Heart right ventricle (tissue), 16 donors: ENCODE data around the gene ZNF521. TPM values are rescaled to one million over a fixed set of nuclear protein-coding genes. Genes with fewer than 3 reads are reported as not detected.
A peak's percentile ranks its signal among the peaks of the same experiment; 100 is the strongest.

Experiments used
- ATAC-seq, 8 donors: fragments of 200-7000 bp; cut with Tn5 transposase; one replicate each; pipeline ENCODE4 v1.9.1; 2020; ENCODE audit warnings: mild to moderate bottlenecking in 8 of 8, moderate library complexity in 8 of 8, moderate number of reproducible peaks in 1 of 8
- DNase-seq, 2 donors: peaks; one replicate each; pipeline ENCODE4 v3.0.0-alpha.2; 2020
- H3K27ac ChIP-seq, 10 donors: fragments of 200-600 bp; sonication (generic) in 2 of 10; one replicate each; pipeline versions ENCODE4 v1.5.0 to v1.8.0; 2020 to 2022; ENCODE audit warnings: mild to moderate bottlenecking in 3 of 10
- H3K27me3 ChIP-seq, 7 donors: fragments of 200-600 bp; one replicate each; pipeline ENCODE4 v1.8.0; 2021 to 2022; ENCODE audit warnings: mild to moderate bottlenecking in 2 of 7
- H3K36me3 ChIP-seq, 9 donors: fragments of 200-600 bp; sonication (generic) in 1 of 9; one replicate each; pipeline versions ENCODE4 v1.5.0 to v1.8.0; 2020 to 2022; ENCODE audit warnings: mild to moderate bottlenecking in 2 of 9
- H3K4me1 ChIP-seq, 9 donors: fragments of 200-600 bp; sonication (generic) in 1 of 9; one replicate each; pipeline versions ENCODE4 v1.5.0 to v1.8.0; 2020 to 2022; ENCODE audit warnings: mild to moderate bottlenecking in 4 of 9
- H3K4me3 ChIP-seq, 10 donors: fragments of 200-600 bp; sonication (generic) in 2 of 10; one replicate each; pipeline versions ENCODE4 v1.5.0 to v1.8.0; 2020 to 2022; ENCODE audit warnings: mild to moderate bottlenecking in 7 of 10, moderate library complexity in 2 of 10
- H3K9me3 ChIP-seq, 11 donors: fragments of 200-600 bp in 10 of 11; sonication (generic) in 2 of 11; one replicate each; pipeline versions ENCODE4 v1.5.0 to v1.8.0; 2013 to 2022; ENCODE audit warnings: mild to moderate bottlenecking in 2 of 11, control low read depth in 1 of 11, moderate library complexity in 1 of 11
- WGBS, 2 donors: extraction: QIAGEN DNeasy Blood & Tissue Kit; methylation state at CpG; one replicate each; pipeline ENCODE4 v1.1.7; 2013; ENCODE audit warnings: inconsistent platforms in 1 of 2; 5-methylcytosine and 5-hydroxymethylcytosine counted together
- intact Hi-C, 10 donors: fragments of 100-400 bp; cut with DNase I; formaldehyde crosslinking; loops; one replicate each; pipeline versions ENCODE4 v1.11.1 to v1.14.2; 2022
- polyA plus RNA-seq, 2 donors: library from polyadenylated mRNA; stranded (reverse); fragments of 200-250 nt; gene quantifications; one replicate each; pipeline ENCODE4 v1.2.3, GENCODE V29; 2013
- total RNA-seq, 10 donors: library from RNA; stranded (reverse); fragmentation: NEBNext Ultra II Directional in 3 of 10; extraction: Animal tissue kit (Norgen Biotek cat#: 25700) in 3 of 10; gene quantifications; one replicate each; pipeline versions ENCODE4 v1.2.1 to v1.2.4, GENCODE V29; 2021 to 2023
- TF ChIP-seq, protein P1 (sequence below), 9 donors: fragments of 200-600 bp; sonication (generic) in 2 of 9; IDR thresholded peaks; one replicate each; pipeline versions ENCODE4 v1.5.0 to v1.8.0; 2021 to 2022; ENCODE audit warnings: antibody characterized with exemption in 9 of 9, mild to moderate bottlenecking in 5 of 9, moderate library complexity in 1 of 9
- donor health status: Arrhythmogenic right ventricular cardiomyopathy.
- donor health status: ischemic (EF 13 %, LVEDD 7.1; RV severe dilation, severe dysfunction).
- donor health status: healthy with polysubstance abuse.
- donor health status: DM: no; HTN: yes; CAD: no.
- donor health status: DM: no; HTN: no; CAD: no.
- donor health status: ischemic (EF 25% LVEDD 6.9; RV normal size, moderate dysfunction).
- donor health status: ischemic (EF 25% LVEDD 5.7; RV mildly dilated, moderate dysfunction).
- donor health status: healthy.
- donor health status: DM: yes; HTN: yes; CAD: no.
- donor health status: Ischemic cardiomyopathy.
- donor health status: ischemic (EF 35%, LVEDD 5.7; RV mildly dilated, moderate dysfunction).
- donor health status: nonischemic (EF 11% LVEDD 7.7; RV severe dilation, severe dysfunction).
- donor health status: DM: yes; HTN: yes; CAD: no.
- donor health status: PGD.
- donor health status: ischemic (EF 29% LVEDD 5.4; RV normal size, mild dysfunction).
- donor health status: nonischemic (EF 23%, LVEDD 6.1; RV moderate dilation, normal function).

ZNF521 gene
- total and polyA plus RNA-seq, 12 donors = 3.3 to 26.4 (median 15.5) TPM

GRCh38 chr18:25349926-25350487, 2.0 kb downstream of the ZNF521 start:
- intact Hi-C loops = loop anchor here in 7 of 10 donors (2.0 to 10.0 kb wide), 22 partner anchors 38 to 955 kb away; partner anchors contain the start of gene OSBPL1A (in 1 of the 7)
- H3K27ac ChIP-seq = peak overlapping the region; percentile 91 to 97 (median 94)
- peak overlapping the region; percentile 68 to 91 (median 79) for H3K4me3 ChIP-seq
- TF ChIP-seq, protein P1, sequence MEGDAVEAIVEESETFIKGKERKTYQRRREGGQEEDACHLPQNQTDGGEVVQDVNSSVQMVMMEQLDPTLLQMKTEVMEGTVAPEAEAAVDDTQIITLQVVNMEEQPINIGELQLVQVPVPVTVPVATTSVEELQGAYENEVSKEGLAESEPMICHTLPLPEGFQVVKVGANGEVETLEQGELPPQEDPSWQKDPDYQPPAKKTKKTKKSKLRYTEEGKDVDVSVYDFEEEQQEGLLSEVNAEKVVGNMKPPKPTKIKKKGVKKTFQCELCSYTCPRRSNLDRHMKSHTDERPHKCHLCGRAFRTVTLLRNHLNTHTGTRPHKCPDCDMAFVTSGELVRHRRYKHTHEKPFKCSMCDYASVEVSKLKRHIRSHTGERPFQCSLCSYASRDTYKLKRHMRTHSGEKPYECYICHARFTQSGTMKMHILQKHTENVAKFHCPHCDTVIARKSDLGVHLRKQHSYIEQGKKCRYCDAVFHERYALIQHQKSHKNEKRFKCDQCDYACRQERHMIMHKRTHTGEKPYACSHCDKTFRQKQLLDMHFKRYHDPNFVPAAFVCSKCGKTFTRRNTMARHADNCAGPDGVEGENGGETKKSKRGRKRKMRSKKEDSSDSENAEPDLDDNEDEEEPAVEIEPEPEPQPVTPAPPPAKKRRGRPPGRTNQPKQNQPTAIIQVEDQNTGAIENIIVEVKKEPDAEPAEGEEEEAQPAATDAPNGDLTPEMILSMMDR (IDR thresholded peaks at IDR 0.05) = no peak
- no peaks in the 10 kb centered on the region for H3K9me3 ChIP-seq
- 0% methylated on average over 60 to 64 of the region's 64 CpGs for WGBS, 2 donors
- ATAC-seq (peak in 7 of 8 donors; percentile 9 to 29 (median 20)), DNase-seq (peak; percentile 21 to 38)
- H3K36me3 ChIP-seq = no peaks in the 10 kb centered on the region
- H3K27me3 ChIP-seq = peaks cover 0 to 74% (median 0%) of the 10 kb centered on the region in 7 donors
- peaks cover 3 to 49% (median 26%) of the 10 kb centered on the region in 9 donors for H3K4me1 ChIP-seq

DNA sequence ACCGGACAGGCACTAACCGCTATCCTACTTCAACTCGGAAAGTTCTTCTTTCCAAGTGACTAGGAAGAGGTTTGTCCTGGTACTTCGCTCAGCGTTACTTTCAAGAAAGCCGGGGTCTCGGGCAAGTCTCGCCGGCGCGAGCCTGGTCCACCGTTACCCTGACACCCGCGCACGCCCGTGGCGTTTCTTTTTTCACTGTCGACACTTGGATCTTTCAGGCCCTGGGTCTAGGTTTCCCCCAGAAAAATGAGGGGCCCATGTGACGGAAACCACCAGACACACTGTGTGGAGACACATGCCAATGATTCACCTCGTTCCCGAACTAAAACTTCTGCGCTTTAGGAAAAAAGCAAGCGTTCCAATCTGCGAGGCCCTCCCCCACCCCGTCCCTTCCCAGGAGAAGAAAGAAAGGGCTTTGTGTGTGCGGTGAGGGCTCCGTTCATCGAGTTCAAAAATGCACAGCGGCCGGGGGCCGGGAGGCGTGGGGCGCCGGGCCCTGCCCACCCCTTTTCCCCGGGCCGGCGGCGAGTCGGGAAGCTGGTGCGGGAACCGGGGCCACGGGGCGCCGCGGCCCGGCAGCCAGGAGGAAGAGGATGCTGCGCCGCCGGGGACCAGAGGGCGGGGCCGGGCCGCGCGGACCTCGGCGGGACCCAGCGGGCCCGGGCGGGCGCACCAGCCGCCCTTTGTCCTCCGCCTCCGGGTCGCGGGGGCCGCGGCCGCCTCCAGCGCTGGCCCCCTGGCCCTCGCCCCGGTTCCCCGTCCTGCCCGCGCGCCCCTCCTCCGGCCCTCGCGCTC, 2.6 kb downstream of the ZNF521 start:
- Histone ChIP-seq H3K27ac (peak overlapping the region; percentile 91 to 97 (median 94)), H3K9me3 (no peaks in the 10 kb centered on the region), H3K4me1 (peaks cover 3 to 56% (median 32%) of the 10 kb centered on the region in 9 donors), H3K27me3 (peaks cover 0 to 70% (median 0%) of the 10 kb centered on the region in 7 donors), H3K4me3 (peak overlapping the region; percentile 68 to 91 (median 80)), H3K36me3 (no peaks in the 10 kb centered on the region)
- DNase-seq (peak; percentile 40 to 44), ATAC-seq (peak; percentile 30 to 57 (median 39))
- intact Hi-C loops = loop anchor here in 7 of 10 donors (2.0 to 10.0 kb wide), 9 partner anchors 37 to 245 kb away; no protein-coding TSS in a partner anchor
- 1% methylated on average over 51 to 78 of the region's 78 CpGs for WGBS, 2 donors
- TF ChIP-seq, protein P1 (IDR thresholded peaks at IDR 0.05) = peak in 1 of 9 donors; percentile 9

DNA sequence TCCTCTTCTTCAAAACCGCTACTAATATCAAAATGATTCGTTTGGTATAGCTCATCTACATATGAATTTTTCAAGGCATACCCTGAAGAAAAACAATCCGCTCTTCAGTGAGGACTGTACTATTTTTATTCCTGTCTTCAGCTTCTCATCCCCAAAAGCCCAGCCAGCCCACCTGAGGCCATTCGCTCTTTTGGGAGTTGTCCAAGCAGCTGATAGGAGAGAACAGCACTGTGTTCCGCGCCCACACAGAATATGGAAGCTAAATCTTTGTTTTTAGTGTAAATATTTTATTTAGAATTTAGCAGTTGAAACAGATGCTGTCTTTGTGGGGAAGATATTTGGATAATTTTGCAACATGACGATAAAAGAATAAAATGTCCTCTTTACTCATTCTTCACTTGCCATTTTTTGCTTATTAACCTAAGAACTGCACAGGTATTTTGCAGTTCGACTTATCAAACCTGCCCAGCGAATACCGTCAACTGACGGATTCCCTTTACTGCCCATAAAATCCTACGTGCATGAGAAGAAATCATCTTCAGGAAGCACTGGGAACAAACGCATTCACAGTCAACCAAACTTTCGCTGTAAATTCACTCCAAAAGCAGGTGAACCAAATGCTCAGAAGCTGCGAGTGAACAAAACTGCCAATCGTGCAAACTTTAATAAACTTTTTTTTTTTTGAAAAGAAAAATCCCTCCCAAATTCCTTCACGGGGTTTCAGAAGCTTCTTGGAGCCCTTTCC, 3.4 kb downstream of the ZNF521 start:
- H3K4me3 ChIP-seq = peak overlapping the region; percentile 68 to 91 (median 80)
- peak overlapping the region; percentile 91 to 97 (median 94) for H3K27ac ChIP-seq
- TF ChIP-seq, protein P1 (IDR thresholded peaks at IDR 0.05) = no peak
- ATAC-seq (no peak), DNase-seq (no peak)
- peaks cover 0 to 63% (median 0%) of the 10 kb centered on the region in 7 donors for H3K27me3 ChIP-seq
- intact Hi-C loops = loop anchor here in 7 of 10 donors (2.0 to 10.0 kb wide), 9 partner anchors 36 to 244 kb away; no protein-coding TSS in a partner anchor
- H3K4me1 ChIP-seq = peaks cover 3 to 62% (median 33%) of the 10 kb centered on the region in 9 donors
- no peaks in the 10 kb centered on the region for H3K36me3 ChIP-seq
- no peaks in the 10 kb centered on the region for H3K9me3 ChIP-seq
- WGBS, 2 donors = 29 to 30% methylated on average over 17 of the region's 17 CpGs
